CD4-positive, alpha-beta T cell treated with Interleukin-17A for 1 hour (primary cell): ENCODE data around the gene LILRB1.
A peak's percentile ranks its signal among the peaks of the same experiment; 100 is the strongest.
"Not testable (repeated sequence)": the region's sequence is repeated elsewhere in the genome, so short reads cannot be mapped to it uniquely, and the experiment has no call there.

Experiments
- DNase-seq: peaks from one replicate; pipeline ENCODE4 v3.0.0-alpha.2; 2020

Gene LILRB1

DNA sequence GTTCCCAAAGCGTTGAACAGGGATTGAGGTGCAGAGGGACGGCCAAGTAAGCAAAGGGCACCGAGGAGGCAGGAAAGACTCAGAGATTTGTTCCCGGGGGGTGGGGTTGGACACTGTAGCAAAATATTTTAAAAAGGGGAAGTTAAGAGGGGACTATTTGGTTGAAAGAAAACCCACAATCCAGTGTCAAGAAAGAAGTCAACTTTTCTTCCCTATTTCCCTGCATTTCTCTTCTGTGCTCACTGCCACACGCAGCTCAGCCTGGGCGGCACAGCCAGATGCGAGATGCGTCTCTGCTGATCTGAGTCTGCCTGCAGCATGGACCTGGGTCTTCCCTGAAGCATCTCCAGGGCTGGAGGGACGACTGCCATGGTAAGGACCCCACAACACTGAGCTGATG, at the start of gene LILRB1:
TSS of gene LILRB1 (plus strand) at position 223 of the 400 bp plus-strand sequence. CDS start 590 bp downstream, outside the sequence.
- DNase-seq: not testable (repeated sequence)

GRCh38 chr19:54586397-54586796, 43.9 kb upstream of the LILRB1 start:
- DNase-seq: no peak

- no peak for DNase-seq
Measured at GRCh38 chr19:54587026-54587425, 43.3 kb upstream of the LILRB1 start.

DNA sequence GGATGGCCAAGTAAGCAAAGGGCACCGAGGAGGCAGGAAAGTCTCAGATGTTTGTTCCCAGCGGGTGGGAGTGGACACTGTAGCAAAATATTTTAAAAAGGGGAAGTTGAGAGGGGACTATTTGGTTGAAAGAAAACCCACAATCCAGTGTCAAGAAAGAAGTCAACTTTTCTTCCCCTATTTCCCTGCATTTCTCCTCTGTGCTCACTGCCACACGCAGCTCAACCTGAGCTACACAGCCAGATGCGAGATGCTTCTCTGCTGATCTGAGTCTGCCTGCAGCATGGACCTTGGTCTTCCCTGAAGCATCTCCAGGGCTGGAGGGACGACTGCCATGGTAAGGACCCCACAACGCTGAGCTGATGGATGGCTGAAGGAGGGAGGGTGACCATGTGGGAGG, 36.8 kb upstream of the LILRB1 start, which contains the start of gene LILRA1:
TSS of gene LILRA1 (plus strand) at position 188 of the 400 bp plus-strand sequence. CDS start 613 bp downstream, outside the sequence.
- DNase-seq: not testable (repeated sequence)

GRCh38 chr19:54593931-54594626, 36.2 kb upstream of the LILRB1 start:
- DNase-seq: not testable (repeated sequence)

DNA sequence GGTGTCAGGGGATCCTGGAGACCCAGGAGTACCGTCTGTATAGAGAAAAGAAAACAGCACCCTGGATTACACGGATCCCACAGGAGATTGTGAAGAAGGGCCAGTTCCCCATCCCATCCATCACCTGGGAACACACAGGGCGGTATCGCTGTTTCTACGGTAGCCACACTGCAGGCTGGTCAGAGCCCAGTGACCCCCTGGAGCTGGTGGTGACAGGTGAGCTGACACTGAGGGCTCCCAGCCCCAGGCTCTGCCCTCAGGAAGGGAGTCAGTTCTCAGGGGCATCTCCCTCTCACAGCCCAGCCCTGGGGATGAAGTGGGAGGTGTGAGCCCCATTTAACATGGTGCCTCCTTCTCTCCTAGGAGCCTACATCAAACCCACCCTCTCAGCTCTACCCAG, 35.5 kb upstream of the LILRB1 start:
- DNase-seq: no peak

GRCh38 chr19:54595680-54596436, 34.4 kb upstream of the LILRB1 start:
- not testable (repeated sequence) for DNase-seq

DNA sequence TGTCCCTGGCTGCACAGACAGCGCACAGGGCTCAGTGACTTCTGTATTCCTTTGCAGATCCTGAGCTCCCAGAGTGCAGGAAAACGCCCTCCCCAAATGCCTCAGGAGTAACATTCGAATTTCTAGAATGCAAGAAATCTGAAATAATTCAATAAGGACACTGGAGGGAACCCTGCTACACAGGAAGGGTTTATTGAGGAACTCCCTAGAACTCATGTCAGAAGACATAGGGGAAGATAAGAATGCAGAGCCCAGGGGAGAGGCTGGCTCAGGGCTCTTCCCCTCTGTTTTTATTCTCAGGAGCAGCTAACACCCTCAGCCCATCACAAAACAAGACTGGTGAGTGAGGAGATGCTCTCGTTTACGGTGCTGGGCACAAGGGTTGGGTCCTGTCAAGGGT, 30.1 kb upstream of the LILRB1 start:
- DNase-seq: no peak

GRCh38 chr19:54606230-54606629, 24.1 kb upstream of the LILRB1 start:
- DNase-seq: no peak

DNA sequence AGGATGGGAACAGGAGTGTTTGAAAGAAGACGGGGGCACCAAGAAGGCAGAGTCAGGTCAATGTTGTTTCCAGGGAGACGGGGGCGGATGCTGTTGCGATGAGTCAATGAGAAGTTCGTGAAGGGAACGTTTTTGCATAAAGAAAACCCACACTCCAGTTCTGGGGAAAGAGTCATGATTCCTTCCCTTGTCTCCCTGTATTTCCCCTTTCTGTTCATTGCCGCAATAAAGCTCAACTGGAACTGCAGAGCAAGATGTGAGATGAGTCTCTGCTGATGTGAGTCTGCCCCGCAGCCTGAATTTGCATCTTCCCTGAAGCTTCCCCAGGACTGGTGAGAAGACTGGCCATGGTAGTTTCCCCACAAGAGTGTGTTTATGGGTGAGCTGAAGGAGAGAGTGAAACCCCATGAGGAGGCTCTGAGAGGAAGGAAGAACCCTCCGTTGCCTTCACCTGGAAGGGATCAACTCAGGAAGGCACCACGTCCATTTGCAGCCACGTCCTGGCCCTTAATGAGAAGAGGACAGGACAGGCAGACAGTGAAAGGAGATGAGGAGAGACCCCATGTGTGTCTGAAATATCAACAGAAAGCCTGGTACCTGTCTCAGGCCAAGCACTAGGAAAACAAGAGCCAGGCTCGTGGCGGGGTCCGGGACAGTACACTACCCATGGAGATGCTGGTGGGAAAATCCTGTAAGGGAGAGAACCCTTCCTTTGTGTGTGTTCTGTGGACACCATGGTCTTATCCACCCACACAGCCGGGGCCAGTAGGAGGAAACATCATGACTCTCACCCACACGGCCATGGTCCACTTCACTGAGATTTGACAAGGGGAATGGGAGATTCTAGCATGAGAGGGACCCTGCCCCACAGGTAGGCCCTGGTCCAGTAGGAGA, 23.1 kb upstream of the LILRB1 start:
- peak; percentile 4 for DNase-seq

GRCh38 chr19:54607785-54608150, 22.5 kb upstream of the LILRB1 start:
- no peak for DNase-seq

DNA sequence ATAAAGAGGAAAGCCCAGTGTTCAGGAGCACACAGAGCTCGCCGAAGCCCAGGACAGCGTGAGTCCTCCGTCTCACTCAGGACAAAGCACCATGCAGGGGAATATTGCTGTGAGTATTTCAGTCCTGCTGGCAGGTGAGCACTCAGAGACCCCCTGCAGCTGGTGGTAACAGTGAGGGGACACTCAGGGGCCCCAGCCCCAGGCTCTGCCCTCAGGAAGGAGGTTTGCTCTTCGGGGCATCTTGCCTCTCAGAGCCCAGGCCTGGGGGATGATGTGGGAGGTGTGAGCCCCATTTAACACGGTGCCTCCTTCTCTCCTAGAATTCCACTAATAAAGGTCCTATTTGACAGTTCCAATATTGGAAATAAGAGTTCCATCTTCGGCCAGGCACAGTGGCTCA, 22.1 kb upstream of the LILRB1 start:
- no peak for DNase-seq

DNA sequence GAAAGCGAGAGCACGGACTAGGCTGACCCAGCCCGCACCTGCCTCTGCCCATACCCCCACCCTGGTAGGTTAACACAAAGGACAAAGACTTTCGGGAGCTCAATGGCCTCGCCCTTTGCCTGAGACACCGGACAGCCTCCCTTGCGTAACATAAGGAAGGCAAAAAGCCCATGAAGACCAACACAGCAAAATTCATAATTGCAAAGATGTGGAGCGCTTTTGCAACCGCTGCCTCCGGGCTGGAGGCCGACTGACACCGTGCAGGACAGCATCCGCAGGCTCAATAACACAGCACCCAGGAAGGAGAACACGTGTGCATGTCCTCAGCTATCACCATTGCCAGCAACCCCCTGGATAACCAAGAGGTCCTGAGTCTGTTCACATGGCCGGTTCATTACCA, 21.5 kb upstream of the LILRB1 start:
- no peak for DNase-seq

DNA sequence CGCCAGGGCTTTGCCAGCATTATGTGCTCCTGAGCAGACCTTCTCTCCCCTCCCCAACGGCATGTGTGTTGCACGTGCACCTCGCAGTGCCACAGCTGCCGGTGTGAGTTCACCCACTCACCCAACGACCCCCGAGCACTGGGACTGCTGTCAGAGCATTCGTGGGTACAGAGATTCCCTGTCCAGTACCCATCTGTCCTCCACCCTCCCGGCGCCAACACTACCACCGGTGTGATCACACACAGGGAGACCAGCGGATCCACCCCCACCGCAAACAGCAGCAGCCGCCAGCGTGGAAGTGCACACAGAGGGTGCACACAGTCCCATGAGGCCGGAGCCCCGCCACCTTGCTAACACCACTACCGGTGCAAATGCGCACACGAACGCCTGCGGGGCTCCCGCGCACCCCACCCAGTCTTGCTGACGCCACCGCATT, 20.9 kb upstream of the LILRB1 start:
- no peak for DNase-seq

- no peak for DNase-seq
Measured at GRCh38 chr19:54612428-54612827, 17.9 kb upstream of the LILRB1 start.

DNA sequence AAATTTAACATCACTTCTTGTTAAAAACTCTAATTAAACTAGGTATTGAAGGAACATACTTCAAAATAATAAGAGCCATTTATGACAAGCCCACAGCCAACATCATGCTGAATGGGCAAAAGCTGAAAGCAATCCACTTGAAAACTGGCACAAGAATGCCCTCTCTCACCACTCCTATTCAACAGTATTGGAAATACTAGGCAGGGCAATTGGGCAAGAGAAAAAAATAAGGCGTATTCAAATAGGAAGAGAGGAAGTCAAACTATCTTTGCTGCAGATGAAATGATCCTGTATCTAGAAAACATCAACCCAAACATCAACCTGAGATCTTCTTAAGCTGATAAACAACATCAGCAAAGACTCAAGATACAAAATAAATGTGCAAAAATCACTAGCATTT, 15.6 kb upstream of the LILRB1 start:
- no peak for DNase-seq

GRCh38 chr19:54616057-54616456, 14.2 kb upstream of the LILRB1 start:
- no peak for DNase-seq

GRCh38 chr19:54616821-54617560, 13.3 kb upstream of the LILRB1 start:
- DNase-seq: peak; percentile 4

GRCh38 chr19:54620464-54620863, 9.8 kb upstream of the LILRB1 start:
- no peak for DNase-seq

DNA sequence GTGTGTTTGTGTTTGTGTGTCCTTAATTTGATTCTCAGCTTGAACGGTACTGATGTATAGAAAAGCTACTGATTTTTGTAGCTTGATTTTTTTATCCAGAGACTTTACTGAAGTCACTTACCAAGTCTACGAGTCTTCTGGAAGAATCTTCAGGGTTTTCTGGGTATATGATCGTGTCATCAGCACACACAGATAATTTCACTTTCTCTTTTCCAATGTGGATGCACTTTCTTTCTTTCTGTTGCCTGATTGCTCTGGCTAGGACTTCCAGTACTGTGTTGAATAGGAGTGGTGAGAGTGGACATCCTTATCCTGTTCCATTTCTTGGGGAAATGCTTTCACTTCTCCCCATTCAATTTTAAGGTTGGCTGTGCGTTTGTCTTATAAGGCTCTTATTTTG, 7.9 kb upstream of the LILRB1 start:
- DNase-seq: no peak

DNA sequence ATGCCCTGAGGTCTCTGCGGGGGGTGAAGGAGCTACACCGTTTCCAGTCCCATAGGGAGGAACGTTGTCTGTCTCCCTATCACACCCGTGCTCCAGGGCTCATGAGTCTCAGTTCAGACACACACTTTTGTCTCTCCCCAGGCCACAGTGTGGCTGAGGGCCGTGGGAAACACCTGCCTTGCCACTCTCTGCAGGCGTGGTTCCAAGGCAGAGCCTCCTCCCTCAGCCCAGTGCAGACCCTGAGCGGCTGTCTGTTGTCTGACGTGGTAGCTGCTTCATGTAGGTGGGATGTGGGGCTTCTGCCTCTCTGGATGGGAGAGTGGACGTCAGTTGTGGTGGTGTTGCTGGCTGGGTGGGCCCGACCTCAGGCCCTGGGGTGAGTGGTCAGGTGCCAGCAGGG, 6.0 kb upstream of the LILRB1 start:
- not testable (repeated sequence) for DNase-seq

DNA sequence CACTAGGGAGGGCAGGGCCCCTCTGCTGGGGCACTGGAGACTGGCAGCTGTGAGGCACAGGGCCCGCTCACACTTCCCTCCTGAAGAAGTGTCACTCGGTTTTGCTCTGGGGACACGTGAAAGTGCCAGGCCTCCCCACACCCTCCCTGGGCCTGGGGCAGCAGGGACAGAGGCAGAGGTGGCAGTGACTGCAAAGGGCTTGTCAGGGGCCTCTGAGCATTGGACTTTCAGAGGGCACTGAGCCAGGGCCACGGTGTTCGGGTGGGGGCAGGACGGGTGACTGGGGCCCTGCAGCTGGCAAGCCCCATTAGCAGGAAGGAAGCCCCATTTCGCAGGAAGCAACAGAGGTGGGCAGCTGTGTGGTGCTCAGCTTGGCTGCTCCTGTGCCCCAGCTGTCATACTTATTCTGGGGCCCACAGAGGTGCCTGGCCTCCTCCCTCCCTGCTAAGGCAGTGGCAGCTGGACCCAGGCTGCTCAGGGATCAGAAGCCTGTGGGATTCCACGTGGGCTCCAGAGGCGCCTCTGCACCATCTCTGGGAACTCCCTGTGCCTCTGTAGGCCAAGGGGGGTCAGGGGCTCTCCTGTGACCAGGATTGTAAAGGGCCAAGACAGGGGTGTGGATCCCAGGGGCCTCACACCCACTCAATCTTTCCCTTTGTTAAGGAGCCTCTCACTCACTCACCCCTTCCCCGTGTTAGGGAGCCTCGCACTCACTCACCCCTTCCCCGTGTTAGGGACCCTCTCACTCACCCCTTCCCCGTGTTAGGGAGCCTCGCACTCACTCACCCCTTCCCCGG, 5.2 kb upstream of the LILRB1 start:
- peak; percentile 5 for DNase-seq
